ENCODE results near the gene PEPD.

PEPD gene

GRCh38 chr19:33471111-33471996 lies 50.2 kb downstream of the PEPD start:
- DNase-seq, result no peak

DNA sequence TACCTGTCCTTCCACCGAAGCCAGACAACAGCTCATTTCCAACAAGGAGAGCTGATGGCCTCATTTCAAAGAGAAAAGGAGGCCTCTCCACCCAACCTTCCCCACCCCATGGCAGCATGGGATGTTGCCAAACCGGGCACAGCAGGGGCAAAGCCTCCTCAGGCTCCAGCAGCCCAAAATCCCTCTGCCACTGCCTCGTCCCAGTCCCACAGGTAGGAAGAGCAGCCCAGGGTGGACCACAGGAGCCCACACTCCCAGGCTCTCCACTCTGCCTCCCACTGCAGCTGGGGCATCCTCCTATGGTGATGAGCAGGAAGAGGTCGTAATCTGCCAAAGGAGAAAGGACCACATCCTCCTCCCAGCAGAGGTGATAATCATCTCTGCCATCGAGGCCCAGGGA lies 50.9 kb downstream of the PEPD start:
- DNase-seq, result no peak

DNA sequence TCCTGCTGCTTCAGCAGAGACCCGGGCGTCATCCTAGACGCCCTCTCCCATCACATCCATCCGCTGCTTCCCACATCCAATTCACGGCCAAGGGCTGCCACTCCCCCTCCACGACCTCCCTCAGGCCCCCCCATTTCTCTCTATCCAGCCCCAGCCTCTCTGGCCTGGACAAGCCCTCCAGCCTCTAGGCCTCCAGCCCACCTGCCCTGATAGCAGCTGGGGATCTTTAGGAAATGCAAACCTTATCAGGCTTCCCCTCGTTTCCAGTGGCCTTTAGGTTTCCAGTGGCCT lies 51.6 kb downstream of the PEPD start:
- no peak for DNase-seq

GRCh38 chr19:33469171-33470039 lies 52.2 kb downstream of the PEPD start:
- no peak for DNase-seq

DNA sequence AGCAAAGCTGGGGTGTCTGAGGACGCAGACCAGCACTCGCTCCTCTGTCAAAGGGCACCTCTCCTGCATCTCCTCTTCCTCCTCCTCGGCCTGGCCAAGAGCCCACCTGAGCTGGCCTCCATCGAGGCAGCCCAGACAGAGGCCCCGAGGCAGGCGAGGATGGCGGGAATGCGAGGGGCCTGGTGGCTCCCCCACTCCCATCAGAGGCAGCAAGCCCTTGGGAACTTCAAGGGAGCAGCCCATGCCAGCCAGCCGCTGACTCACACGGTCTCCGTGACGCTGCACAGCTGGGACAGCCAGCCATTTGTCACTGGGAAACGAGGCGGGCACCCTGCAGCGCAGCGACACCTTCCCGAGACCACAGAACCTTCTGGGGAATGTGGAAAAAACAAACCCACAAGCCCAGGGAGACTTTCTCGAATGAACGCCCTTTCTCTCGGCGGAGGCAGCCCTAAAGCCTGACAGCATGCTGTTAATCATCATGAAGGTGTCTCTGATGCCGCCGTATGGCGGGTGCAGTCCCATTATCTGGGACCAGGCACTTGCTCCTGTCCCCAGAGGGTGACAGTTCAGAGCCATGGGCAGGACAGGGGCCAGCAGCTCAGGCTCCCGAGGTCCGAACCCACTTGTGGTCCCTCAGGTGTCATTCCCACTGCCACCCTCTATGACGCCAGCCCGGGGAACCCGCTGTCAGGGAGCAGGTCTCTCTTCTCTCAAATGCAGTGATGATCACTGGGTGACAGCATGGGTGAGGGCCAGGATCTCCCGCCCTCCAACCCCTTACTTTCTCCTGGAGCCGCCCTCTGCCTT lies 53.0 kb downstream of the PEPD start:
- DNase-seq, result no peak

- no peak for DNase-seq
Measured at GRCh38 chr19:33467851-33468250, 53.7 kb downstream of the PEPD start.

GRCh38 chr19:33465834-33466233 lies 55.8 kb downstream of the PEPD start:
- DNase-seq, result no peak

- DNase-seq, result no peak
Measured at GRCh38 chr19:33465371-33465770, 56.2 kb downstream of the PEPD start.

- no peak for DNase-seq
Measured at GRCh38 chr19:33464733-33465115, 56.9 kb downstream of the PEPD start.

DNA sequence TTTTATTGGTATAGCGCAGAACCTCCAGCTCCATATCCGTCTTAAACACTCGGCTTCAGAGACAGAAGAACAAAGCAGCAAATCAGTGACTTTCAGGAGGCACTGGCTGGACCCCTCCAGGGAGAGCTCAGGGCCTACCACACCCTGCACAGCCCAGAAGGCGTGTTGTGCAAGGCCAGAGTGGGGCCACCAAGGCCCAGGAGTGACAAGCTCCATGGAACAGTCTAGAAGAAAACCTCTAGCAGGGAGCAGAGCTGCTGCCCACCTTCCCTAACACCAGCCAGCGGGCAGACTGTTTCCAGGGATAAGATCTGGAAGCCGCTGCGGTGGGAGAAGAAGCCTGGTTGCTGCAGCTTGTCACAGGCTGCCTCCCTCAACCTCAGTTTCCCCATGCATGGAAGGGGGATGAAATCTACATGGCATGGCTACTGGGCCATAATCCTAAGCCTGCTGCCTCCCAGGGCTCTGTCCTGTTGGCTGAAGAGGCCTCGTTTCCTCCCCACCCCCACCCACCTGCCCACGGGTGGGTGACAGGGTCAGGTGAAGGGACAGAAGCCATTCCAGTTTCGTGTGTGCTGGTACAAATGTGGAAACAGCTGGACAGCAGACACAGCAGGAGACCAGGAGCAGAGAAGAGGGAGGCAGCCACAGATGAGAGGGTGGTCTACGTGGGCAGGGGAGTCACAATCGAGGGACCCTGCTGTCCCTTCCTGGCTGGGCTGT lies 57.4 kb downstream of the PEPD start:
- DNase-seq, result no peak

DNA sequence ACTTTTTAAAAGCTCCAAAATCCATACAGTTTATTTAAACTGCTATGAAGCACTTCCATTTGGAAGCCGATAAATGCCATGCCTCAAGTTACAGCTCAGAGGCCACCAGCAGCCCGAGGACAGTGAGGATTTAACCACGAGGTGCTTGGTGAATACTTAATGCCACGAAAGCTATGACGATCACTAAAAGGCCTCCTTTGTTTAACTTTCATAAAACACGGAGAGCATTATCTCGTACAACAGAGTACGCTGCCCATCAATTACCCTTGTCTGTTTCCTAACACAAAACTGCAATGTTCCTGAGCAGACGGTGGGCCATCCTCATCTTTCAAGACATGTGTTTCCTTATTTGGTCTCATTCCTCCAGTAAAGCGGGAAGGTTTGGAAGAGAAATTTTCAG lies 58.4 kb downstream of the PEPD start:
- DNase-seq, result no peak

- DNase-seq, result no peak
Measured at GRCh38 chr19:33462112-33462791, 59.3 kb downstream of the PEPD start.

GRCh38 chr19:33461256-33462111 lies 60.1 kb downstream of the PEPD start:
- DNase-seq, result no peak

DNA sequence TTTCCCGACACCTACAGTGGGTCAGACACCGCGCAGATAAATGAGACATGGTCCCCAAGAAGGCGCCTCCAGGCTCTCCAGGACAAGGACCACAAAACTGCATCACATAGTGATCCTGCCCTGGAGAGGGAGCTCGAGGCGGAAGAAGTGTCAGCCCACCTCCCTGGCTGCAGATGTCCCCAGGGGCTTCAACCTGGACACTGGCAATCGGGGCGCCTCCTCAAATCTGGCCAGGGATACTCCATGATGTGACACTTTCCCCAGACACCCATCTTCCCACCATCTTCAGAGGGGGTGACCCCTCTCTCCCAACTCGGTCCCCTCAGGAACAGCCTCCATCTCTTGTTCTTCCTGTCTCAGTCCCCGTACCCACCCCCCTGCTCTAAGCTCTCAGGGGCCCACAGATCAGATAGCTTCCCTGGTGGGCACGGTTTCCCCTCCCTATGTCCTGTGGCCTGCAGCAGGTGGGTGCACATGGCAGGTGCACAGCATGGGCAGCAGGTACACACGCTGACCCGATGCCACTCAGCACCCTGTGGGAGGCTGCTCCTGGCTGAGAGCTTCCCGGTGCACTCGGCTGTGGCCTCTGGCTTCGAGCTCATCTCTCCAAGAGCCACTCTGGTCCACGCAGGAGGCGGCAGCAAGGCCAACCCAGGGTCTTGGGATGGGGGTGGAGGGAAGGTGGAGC lies 61.2 kb downstream of the PEPD start:
- DNase-seq, result no peak

DNA sequence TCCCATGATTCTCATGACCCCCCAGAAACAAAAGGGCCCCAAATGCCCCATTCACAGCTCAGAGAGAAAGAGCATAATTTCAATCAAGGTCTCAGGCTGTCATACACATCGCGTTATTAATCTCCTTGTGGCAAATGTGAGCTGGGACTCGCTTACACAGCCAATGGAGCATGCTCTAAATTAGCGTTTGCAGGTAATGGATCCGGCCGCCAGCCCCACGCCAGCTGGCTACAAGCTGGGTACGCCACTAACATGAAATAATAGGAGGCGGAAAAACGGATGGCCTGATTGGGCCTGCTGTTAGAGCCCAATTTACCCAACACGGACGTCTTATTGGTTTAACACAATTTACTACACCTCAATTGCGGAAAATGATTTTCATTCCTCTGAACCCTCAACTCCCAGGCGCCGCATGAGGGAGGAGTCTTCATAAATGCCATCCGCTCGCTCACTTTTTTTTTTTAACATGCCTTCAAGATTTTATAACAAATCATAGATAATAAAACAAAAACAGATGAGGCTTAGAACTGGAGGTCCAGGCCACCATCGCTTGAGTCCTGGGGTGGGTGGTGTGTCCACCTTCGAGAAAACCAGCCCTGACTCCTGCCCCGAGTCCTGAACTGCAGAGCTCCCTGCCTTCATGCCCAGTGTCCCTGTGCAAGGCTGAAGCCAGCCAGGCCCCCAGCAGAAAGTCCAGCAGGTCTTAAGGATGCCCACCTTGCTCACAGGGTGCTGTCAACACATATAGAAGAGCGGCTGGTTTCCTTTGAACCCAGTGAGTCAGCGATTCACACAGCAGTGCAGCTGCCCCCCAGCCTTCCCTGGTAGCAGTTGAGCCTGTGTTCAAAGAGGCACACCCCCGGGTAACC lies 62.1 kb downstream of the PEPD start:
- DNase-seq, result no peak

DNA sequence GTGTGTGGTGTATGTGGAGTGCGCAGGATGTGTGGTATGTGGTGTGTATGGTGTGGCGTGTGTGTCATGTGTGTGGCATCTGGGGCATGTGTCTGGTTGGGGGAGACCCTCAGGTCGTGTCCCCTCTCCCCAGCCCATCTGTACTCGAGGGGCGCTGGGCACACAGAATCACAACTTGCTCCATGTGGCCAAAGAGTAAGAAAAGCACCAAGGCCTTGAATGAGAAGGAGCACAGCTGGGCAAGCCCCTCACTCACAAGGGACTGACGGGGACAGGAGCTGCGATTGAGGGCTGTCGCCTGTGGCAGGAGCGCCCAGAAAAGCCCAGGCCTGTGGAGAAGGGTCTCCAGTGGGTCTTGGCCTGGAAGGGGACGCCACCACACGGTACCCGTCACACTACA lies 62.8 kb downstream of the PEPD start:
- DNase-seq, result no peak

DNA sequence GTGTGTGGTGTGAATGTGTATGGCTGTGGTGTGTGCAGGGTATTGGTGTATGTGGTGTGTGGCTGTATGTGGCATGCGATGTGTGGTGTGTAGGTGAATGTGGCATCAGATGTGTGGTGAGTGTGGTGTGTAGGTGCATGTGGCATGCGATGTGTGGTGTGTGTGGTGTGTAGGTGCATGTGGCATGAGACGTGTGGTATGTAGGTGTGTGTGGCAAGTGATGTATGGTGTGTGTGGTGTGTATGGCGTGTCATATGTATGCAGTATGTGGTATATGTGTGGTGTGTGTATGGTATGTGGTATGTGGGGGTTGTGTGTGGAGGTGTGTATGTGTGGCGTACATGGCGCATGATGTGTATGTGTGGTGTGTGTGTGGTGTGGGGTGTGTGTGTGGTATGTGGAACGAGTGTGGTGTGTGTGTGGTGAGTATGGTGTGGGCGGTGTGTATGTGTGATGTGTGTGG lies 63.4 kb downstream of the PEPD start:
- no peak for DNase-seq

GRCh38 chr19:33456845-33457220 lies 64.8 kb downstream of the PEPD start:
- no peak for DNase-seq

DNA sequence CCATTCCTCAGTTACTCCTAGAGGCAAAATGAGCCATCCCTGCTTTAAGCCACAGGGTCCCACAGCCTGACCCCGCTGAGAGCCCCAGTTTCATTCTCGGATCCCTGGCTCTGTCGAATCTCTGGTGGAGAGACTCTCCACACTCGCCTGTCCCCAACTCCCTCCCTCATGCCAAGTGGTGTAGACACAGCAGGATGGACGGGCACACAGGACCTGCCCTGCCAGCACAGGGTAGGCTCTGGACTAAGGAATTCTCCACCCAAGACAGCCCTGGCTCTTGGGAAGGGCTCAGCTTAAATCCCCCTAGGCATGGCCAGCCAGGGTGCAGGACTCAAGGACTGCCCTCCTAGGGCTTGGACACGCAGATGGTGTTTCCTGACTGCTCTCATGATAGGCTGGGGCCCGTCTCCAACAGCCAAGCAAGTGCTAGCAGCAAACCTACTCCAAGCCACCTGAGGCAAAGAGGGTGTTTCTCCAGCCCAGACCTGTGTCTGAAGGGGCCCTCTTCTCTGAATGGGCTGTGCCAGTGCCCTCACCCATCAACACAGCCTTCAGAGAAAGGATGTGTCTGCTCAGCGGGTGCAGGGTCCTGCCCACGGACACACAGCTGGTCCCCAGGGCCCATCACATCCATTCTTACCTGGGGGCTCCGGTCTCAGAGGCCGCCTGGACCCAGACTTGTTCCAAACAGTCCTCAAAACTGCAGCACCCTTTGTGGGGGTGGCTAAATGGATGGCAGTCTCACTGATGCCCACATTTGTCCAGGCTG lies 65.3 kb downstream of the PEPD start:
- no peak for DNase-seq

Measured in CD4-positive, alpha-beta T cell treated with Interleukin-12 subunit alpha and Interleukin-12 subunit beta, for 1 hour (primary cell).